MM.1S (cell line): ENCODE data around the gene WDR82.

Experiments used
- EZH2 ChIP-seq: fragments of 300-600 bp; sonication (generic); optimal IDR thresholded peaks from 2 replicates; pipeline ENCODE3; 2017; ENCODE audit warnings: low read depth, mild to moderate bottlenecking, antibody characterized with exemption, low read length, mixed read lengths
- EZH2phosphoT487 ChIP-seq: fragments of 300-600 bp; sonication (generic); IDR thresholded peaks from 2 replicates; pipeline ENCODE4 v1.6.1; 2018; ENCODE audit warnings: antibody characterized with exemption, low read length
- TF ChIP-seq, protein P1 (sequence below): fragments of 300-600 bp; sonication (generic); IDR thresholded peaks from 2 replicates; pipeline ENCODE4 v1.5.1; 2016; ENCODE audit warnings: antibody characterized with exemption, low read length, mixed read lengths

DNA sequence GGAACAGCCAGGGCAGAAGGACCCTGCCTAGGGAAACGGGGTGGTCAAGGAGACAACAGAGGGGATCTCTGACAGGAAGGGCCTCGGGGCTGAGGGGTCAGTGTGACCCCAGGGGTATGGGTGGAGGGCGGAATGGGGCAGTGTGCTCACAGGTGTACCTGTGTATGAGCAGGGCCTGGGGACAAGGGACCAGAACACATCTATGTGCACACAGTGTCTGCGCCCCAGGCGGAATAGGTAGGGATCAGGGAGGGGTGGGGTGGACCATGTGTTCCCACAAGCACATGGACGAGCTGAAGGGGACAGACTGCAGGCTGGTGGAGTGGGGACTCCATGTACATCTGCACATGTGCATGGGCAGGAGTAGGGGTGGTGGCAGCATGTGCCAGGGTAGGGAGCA lies 48.0 kb downstream of the WDR82 start:
- TF ChIP-seq, protein P1, sequence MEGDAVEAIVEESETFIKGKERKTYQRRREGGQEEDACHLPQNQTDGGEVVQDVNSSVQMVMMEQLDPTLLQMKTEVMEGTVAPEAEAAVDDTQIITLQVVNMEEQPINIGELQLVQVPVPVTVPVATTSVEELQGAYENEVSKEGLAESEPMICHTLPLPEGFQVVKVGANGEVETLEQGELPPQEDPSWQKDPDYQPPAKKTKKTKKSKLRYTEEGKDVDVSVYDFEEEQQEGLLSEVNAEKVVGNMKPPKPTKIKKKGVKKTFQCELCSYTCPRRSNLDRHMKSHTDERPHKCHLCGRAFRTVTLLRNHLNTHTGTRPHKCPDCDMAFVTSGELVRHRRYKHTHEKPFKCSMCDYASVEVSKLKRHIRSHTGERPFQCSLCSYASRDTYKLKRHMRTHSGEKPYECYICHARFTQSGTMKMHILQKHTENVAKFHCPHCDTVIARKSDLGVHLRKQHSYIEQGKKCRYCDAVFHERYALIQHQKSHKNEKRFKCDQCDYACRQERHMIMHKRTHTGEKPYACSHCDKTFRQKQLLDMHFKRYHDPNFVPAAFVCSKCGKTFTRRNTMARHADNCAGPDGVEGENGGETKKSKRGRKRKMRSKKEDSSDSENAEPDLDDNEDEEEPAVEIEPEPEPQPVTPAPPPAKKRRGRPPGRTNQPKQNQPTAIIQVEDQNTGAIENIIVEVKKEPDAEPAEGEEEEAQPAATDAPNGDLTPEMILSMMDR: no peak
- TF ChIP-seq EZH2: no peak
- TF ChIP-seq EZH2phosphoT487: no peak
